Measurements from ENCODE around the gene PAIP2B. TPM values are rescaled to one million over a fixed set of nuclear protein-coding genes. Genes with fewer than 3 reads are reported as not detected.

The PAIP2B gene
- total and polyA plus RNA-seq, 2 experiments from 2014 or later, result 8.0 to 15.1 TPM

DNA sequence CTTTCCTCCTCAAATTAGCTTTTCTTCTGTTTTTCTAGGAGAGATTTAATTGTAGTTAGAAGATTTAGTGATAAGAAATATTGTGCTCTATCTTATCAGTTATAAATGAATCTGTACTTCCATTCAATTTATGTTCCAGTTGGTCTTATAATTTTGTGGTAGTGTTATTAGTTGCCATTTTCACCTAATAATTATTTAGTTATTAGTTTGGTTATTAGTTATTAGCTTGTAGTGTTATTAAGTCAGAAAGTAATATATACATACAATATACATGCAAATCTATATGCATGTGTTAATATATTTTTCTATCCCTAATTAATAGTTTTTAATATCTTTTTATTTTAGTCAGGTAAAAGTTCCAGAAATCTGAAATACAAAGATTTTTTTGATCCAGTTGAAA lies 93.3 kb downstream of the PAIP2B start:
- TF ChIP-seq, protein P1, sequence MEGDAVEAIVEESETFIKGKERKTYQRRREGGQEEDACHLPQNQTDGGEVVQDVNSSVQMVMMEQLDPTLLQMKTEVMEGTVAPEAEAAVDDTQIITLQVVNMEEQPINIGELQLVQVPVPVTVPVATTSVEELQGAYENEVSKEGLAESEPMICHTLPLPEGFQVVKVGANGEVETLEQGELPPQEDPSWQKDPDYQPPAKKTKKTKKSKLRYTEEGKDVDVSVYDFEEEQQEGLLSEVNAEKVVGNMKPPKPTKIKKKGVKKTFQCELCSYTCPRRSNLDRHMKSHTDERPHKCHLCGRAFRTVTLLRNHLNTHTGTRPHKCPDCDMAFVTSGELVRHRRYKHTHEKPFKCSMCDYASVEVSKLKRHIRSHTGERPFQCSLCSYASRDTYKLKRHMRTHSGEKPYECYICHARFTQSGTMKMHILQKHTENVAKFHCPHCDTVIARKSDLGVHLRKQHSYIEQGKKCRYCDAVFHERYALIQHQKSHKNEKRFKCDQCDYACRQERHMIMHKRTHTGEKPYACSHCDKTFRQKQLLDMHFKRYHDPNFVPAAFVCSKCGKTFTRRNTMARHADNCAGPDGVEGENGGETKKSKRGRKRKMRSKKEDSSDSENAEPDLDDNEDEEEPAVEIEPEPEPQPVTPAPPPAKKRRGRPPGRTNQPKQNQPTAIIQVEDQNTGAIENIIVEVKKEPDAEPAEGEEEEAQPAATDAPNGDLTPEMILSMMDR (IDR thresholded peaks at IDR 0.05; ENCODE audit: low read depth, low read length), result no peak
- Histone ChIP-seq H3K27ac (no peak overlapping the region), H3K9me3 (ENCODE audit: low read depth) (no peaks in the 10 kb centered on the region), H3K4me3 (no peak overlapping the region), H3K27me3 (no peaks in the 10 kb centered on the region), H3K4me1 (ENCODE audit: low read depth) (no peaks in the 10 kb centered on the region), H3K36me3 (peaks cover 48% of the 10 kb centered on the region)
- no peak for DNase-seq (ENCODE audit: low read depth in 1 of 2, low spot score in 1 of 2)

Other genes with a start within 250 kb of the PAIP2B start
- gene ANKRD53, start 248.5 kb downstream of the PAIP2B start, total RNA-seq, result 0.92 and 1.3 TPM in 2 replicates
- gene ANKRD53, start 248.5 kb downstream of the PAIP2B start, polyA plus RNA-seq, result 0.99 and 1.4 TPM in 2 replicates
- gene TEX261, start 232.2 kb downstream of the PAIP2B start, total RNA-seq, result 13.9 and 19.8 TPM in 2 replicates
- 22.3 and 31.5 TPM in 2 replicates for gene TEX261, start 232.2 kb downstream of the PAIP2B start, polyA plus RNA-seq
- gene NAGK, start 158.5 kb downstream of the PAIP2B start, total RNA-seq, result 49.3 and 57.4 TPM in 2 replicates
- 75.9 and 129 TPM in 2 replicates for gene NAGK, start 158.5 kb downstream of the PAIP2B start, polyA plus RNA-seq
- 32.7 and 32.8 TPM in 2 replicates for gene MCEE, start 96.9 kb downstream of the PAIP2B start, total RNA-seq
- 51.1 and 57.5 TPM in 2 replicates for gene MCEE, start 96.9 kb downstream of the PAIP2B start, polyA plus RNA-seq
- gene MPHOSPH10, start 96.5 kb downstream of the PAIP2B start, total RNA-seq, result 20.8 and 33.1 TPM in 2 replicates
- 32.7 and 37.7 TPM in 2 replicates for gene MPHOSPH10, start 96.5 kb downstream of the PAIP2B start, polyA plus RNA-seq
- 99.4 and 223 TPM in 2 replicates for gene ZNF638, start 104.7 kb upstream of the PAIP2B start, total RNA-seq
- 70.5 and 111 TPM in 2 replicates for gene ZNF638, start 104.7 kb upstream of the PAIP2B start, polyA plus RNA-seq
- 44.4 and 57.4 TPM in 2 replicates for gene DYSF, start 226.5 kb upstream of the PAIP2B start, total RNA-seq
- gene DYSF, start 226.5 kb upstream of the PAIP2B start, polyA plus RNA-seq, result 34.6 and 40.9 TPM in 2 replicates